Measurements from ENCODE around the gene PNPLA5. TPM values are rescaled to one million over a fixed set of nuclear protein-coding genes. Genes with fewer than 3 reads are reported as not detected.
A peak's percentile ranks its signal among the peaks of the same experiment; 100 is the strongest.

PNPLA5 gene
- polyA plus RNA-seq, 3 donors: not detected

GRCh38 chr22:43867839-43868635, 23.8 kb downstream of the PNPLA5 start:
- Histone ChIP-seq H3K27me3 (ENCODE audit: control insufficient read depth in 2 of 2, insufficient read depth in 2 of 2, low read length in 2 of 2) (peaks cover 10 to 18% of the 10 kb centered on the region in 2 donors), H3K36me3 (replicated peaks in 1 of 2; ENCODE audit: control insufficient read depth in 1 of 2, insufficient read depth in 2 of 2, low read length in 2 of 2) (no peaks in the 10 kb centered on the region), H3K4me1 (ENCODE audit: control insufficient read depth in 1 of 2, insufficient read depth in 2 of 2, low read length in 2 of 2) (no peaks in the 10 kb centered on the region), H3K4me2 (replicated peaks; ENCODE audit: extremely low read depth, low read length, poor library complexity, severe bottlenecking) (no peak overlapping the region), H2AFZ (ENCODE audit: insufficient read depth, low read depth, low read length, poor library complexity, severe bottlenecking) (no peak overlapping the region), H3K4me3 (replicated peaks in 1 of 3; ENCODE audit: low read depth in 2 of 3, low read length in 3 of 3) (no peak overlapping the region), H3K79me2 (ENCODE audit: insufficient read depth, low read length) (no peaks in the 10 kb centered on the region), H3K9ac (ENCODE audit: insufficient read depth, low read length, poor library complexity, severe bottlenecking) (no peak overlapping the region), H3K9me3 (replicated peaks in 1 of 2; ENCODE audit: control insufficient read depth in 1 of 2, insufficient read depth in 1 of 2, low read length in 2 of 2) (no peaks in the 10 kb centered on the region), H4K20me1 (ENCODE audit: insufficient read depth, low read length) (no peaks in the 10 kb centered on the region), H3K27ac (ENCODE audit: low read depth in 1 of 2, low read length in 2 of 2) (no peak overlapping the region)
- no peak for TF ChIP-seq CTCF (IDR thresholded peaks at IDR 0.05)
- WGBS (ENCODE audit: insufficient coverage): 4% methylated on average over 4 of the region's 11 CpGs
- peak; percentile 18 to 35 (median 25) for DNase-seq
- no peaks in the 10 kb centered on the region for H3K36me3 Mint-ChIP-seq
- H3K4me1 Mint-ChIP-seq: no peaks in the 10 kb centered on the region
- peaks cover 2 to 6% (median 2%) of the 10 kb centered on the region in 7 donors for H3K9me3 Mint-ChIP-seq
- H3K27me3 Mint-ChIP-seq (ENCODE audit: low read depth in 3 of 3): peaks cover 18 to 24% (median 24%) of the 10 kb centered on the region in 3 donors
- H3K27ac Mint-ChIP-seq: no peak overlapping the region
- H3K4me3 Mint-ChIP-seq: no peak overlapping the region
- intact Hi-C loops (cut with micrococcal nuclease): no loop called here

- no peaks in the 10 kb centered on the region for H4K20me1 ChIP-seq (ENCODE audit: insufficient read depth, low read length)
- Mint-ChIP-seq H3K4me3 (peak overlapping the region in 1 of 2 donors; percentile 82), H3K27me3 (ENCODE audit: low read depth in 3 of 3) (peaks cover 39 to 54% (median 47%) of the 10 kb centered on the region in 3 donors), H3K36me3 (peaks cover 0 to 4% of the 10 kb centered on the region in 2 donors), H3K4me1 (no peaks in the 10 kb centered on the region), H3K27ac (no peak overlapping the region), H3K9me3 (peaks cover 0 to 16% (median 5%) of the 10 kb centered on the region in 7 donors)
- H3K27me3 ChIP-seq (ENCODE audit: control insufficient read depth in 2 of 2, insufficient read depth in 2 of 2, low read length in 2 of 2): peaks cover 18 to 39% of the 10 kb centered on the region in 2 donors
- WGBS (ENCODE audit: insufficient coverage): 77% methylated on average over 9 of the region's 11 CpGs
- H3K4me1 ChIP-seq (ENCODE audit: control insufficient read depth in 1 of 2, insufficient read depth in 2 of 2, low read length in 2 of 2): no peaks in the 10 kb centered on the region
- intact Hi-C loops (cut with micrococcal nuclease): no loop called here
- H3K79me2 ChIP-seq (ENCODE audit: insufficient read depth, low read length): no peaks in the 10 kb centered on the region
- H2AFZ ChIP-seq (ENCODE audit: insufficient read depth, low read depth, low read length, poor library complexity, severe bottlenecking): no peak overlapping the region
- TF ChIP-seq CTCF (IDR thresholded peaks at IDR 0.05): no peak
- no peaks in the 10 kb centered on the region for H3K9me3 ChIP-seq (replicated peaks in 1 of 2; ENCODE audit: control insufficient read depth in 1 of 2, insufficient read depth in 1 of 2, low read length in 2 of 2)
- no peak overlapping the region for H3K9ac ChIP-seq (ENCODE audit: insufficient read depth, low read length, poor library complexity, severe bottlenecking)
- no peaks in the 10 kb centered on the region for H3K36me3 ChIP-seq (replicated peaks in 1 of 2; ENCODE audit: control insufficient read depth in 1 of 2, insufficient read depth in 2 of 2, low read length in 2 of 2)
- H3K4me2 ChIP-seq (replicated peaks; ENCODE audit: extremely low read depth, low read length, poor library complexity, severe bottlenecking): no peak overlapping the region
- no peak overlapping the region for H3K4me3 ChIP-seq (replicated peaks in 1 of 3; ENCODE audit: low read depth in 2 of 3, low read length in 3 of 3)
- DNase-seq: no peak
- no peak overlapping the region for H3K27ac ChIP-seq (ENCODE audit: low read depth in 1 of 2, low read length in 2 of 2)
Observed at GRCh38 chr22:43862882-43863202, 29.0 kb downstream of the PNPLA5 start.

Data from CD14-positive monocyte (primary cell).